HFFc6 (cell line): ENCODE measurements around the gene SLC25A45. TPM values are rescaled to one million over a fixed set of nuclear protein-coding genes. Genes with fewer than 3 reads are reported as not detected.

Source experiments
- DNase-seq: peaks from one replicate; pipeline ENCODE4 v3.0.0-alpha.2; 2018
- H3K27ac Mint-ChIP-seq: 2 replicates; pipeline ENCODE4 v1.8.0; 2020; ENCODE audit warnings: mild to moderate bottlenecking, mixed read lengths
- H3K27me3 Mint-ChIP-seq: 2 replicates; pipeline ENCODE4 v1.8.0; 2021; ENCODE audit warnings: mild to moderate bottlenecking, moderate library complexity, mixed read lengths; ENCODE audit not compliant: insufficient read depth
- H3K36me3 Mint-ChIP-seq: 2 replicates; pipeline ENCODE4 v1.8.0; 2021; ENCODE audit warnings: low read depth, mixed read lengths
- H3K4me1 Mint-ChIP-seq: 2 replicates; pipeline ENCODE4 v1.8.0; 2020; ENCODE audit warnings: low read depth, mixed read lengths
- H3K4me3 Mint-ChIP-seq: 2 replicates; pipeline ENCODE4 v1.8.0; 2020; ENCODE audit warnings: mild to moderate bottlenecking, moderate library complexity, mixed read lengths
- H3K9me3 Mint-ChIP-seq: 2 replicates; pipeline ENCODE4 v1.8.0; 2020; ENCODE audit warnings: mild to moderate bottlenecking, mixed read lengths
- total RNA-seq, 6 experiments: library from RNA; stranded (reverse); fragmentation: NEBNext Ultra II Directional; extraction: Animal tissue kit (Norgen Biotek cat#: 25700); gene quantifications; 2 replicates in 1 of 6; 3 replicates in 5 of 6; pipeline ENCODE4 v1.2.3, GENCODE V29; 2021
- TF ChIP-seq, protein P1 (sequence below): fragments of 200-600 bp; sonication (generic); IDR thresholded peaks from 2 replicates; pipeline ENCODE4 v1.5.0; 2021; ENCODE audit warnings: antibody characterized with exemption, mild to moderate bottlenecking

Gene SLC25A45
- total RNA-seq, 6 experiments from 2014 or later: 4.9 to 8.9 (median 5.8) TPM

DNA sequence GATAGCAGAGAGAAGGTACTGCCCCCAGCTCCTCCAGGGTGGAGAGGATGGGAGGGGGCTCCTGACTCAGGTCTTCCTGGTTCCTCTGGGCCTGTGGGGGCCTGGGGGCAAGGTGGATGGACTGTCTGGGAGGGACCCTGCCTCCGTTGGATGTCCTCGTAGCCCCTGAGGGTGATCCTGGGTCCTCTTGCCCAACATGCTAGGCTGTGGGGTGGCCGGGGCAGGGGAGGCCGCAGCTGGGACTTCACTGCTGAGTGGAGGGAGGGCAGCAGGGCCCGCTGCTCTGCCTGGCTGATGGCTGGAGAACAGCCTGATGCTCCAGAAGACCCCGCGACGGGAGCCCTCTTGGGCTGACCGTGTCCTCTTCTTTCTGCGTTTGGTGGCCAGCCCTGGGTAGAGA, 17.4 kb upstream of the SLC25A45 start:
- Mint-ChIP-seq H3K4me3 (no peak overlapping the region), H3K9me3 (no peaks in the 10 kb centered on the region), H3K4me1 (no peaks in the 10 kb centered on the region), H3K36me3 (peaks cover 11% of the 10 kb centered on the region), H3K27me3 (peaks cover 1% of the 10 kb centered on the region), H3K27ac (no peak overlapping the region)
- DNase-seq: no peak
- TF ChIP-seq, protein P1, sequence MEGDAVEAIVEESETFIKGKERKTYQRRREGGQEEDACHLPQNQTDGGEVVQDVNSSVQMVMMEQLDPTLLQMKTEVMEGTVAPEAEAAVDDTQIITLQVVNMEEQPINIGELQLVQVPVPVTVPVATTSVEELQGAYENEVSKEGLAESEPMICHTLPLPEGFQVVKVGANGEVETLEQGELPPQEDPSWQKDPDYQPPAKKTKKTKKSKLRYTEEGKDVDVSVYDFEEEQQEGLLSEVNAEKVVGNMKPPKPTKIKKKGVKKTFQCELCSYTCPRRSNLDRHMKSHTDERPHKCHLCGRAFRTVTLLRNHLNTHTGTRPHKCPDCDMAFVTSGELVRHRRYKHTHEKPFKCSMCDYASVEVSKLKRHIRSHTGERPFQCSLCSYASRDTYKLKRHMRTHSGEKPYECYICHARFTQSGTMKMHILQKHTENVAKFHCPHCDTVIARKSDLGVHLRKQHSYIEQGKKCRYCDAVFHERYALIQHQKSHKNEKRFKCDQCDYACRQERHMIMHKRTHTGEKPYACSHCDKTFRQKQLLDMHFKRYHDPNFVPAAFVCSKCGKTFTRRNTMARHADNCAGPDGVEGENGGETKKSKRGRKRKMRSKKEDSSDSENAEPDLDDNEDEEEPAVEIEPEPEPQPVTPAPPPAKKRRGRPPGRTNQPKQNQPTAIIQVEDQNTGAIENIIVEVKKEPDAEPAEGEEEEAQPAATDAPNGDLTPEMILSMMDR: no peak

DNA sequence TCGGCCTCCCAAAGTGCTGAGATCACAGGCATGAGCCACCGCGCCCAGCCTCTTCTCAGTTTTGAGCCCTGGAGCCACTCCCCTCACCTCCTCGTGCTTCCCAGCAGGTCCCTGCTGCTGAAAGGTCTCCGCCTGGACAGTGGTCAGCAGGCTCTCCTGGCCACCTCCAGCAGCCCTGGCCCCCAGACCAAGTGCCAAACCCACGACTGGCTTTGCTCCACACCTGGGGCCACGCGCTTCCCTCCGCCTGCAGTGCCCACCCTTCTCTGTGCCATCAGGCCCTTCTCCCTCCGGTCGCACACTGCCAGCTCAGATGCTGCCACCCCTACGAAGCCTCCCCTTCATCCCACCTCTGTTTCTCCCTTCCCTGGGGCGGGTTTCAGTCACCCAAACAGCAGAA, 16.8 kb upstream of the SLC25A45 start:
- H3K4me3 Mint-ChIP-seq: no peak overlapping the region

DNA sequence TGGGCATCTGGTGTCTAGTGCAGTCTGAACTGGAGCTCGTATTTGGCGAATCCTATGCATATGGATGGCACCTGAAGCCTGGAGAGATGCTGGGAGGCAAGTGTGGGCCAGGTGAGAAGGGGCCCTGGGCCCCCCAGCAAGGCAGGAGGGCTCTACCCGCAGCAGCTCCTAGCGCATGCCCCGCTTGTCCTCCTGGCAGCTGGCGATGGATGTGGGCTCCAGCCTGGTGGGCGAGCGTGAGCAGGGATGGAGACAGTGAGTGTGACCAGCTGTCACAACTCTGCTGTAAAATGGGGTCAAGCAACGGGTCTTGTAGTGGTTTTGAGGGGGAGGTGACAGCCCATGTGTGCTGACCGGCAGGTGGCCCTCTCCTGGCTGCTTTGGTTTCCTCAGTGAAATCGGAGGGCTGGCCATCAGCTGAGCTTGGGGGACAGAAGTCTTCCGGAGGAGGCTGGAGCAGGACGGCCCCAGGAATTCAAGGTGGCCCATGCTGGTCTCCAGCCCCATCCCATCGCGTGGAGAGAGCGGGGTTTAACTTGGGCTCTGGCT, 16.0 kb upstream of the SLC25A45 start:
- peaks cover 1% of the 10 kb centered on the region for H3K27me3 Mint-ChIP-seq
- H3K9me3 Mint-ChIP-seq: no peaks in the 10 kb centered on the region
- H3K36me3 Mint-ChIP-seq: peaks cover 11% of the 10 kb centered on the region
- no peaks in the 10 kb centered on the region for H3K4me1 Mint-ChIP-seq
- DNase-seq: no peak
- no peak overlapping the region for H3K27ac Mint-ChIP-seq
- no peak overlapping the region; the same call in 1 of the 2 replicates for H3K4me3 Mint-ChIP-seq
- TF ChIP-seq, protein P1: peak; percentile 24; the same call in 1 of the 2 replicates

More for the DNA sequence above, 16.8 kb upstream of the SLC25A45 start:
- DNase-seq: no peak
- TF ChIP-seq, protein P1: no peak
- no peaks in the 10 kb centered on the region for H3K4me1 Mint-ChIP-seq
- peaks cover 1% of the 10 kb centered on the region for H3K27me3 Mint-ChIP-seq
- H3K36me3 Mint-ChIP-seq: peaks cover 11% of the 10 kb centered on the region
- no peaks in the 10 kb centered on the region for H3K9me3 Mint-ChIP-seq
- H3K27ac Mint-ChIP-seq: no peak overlapping the region

DNA sequence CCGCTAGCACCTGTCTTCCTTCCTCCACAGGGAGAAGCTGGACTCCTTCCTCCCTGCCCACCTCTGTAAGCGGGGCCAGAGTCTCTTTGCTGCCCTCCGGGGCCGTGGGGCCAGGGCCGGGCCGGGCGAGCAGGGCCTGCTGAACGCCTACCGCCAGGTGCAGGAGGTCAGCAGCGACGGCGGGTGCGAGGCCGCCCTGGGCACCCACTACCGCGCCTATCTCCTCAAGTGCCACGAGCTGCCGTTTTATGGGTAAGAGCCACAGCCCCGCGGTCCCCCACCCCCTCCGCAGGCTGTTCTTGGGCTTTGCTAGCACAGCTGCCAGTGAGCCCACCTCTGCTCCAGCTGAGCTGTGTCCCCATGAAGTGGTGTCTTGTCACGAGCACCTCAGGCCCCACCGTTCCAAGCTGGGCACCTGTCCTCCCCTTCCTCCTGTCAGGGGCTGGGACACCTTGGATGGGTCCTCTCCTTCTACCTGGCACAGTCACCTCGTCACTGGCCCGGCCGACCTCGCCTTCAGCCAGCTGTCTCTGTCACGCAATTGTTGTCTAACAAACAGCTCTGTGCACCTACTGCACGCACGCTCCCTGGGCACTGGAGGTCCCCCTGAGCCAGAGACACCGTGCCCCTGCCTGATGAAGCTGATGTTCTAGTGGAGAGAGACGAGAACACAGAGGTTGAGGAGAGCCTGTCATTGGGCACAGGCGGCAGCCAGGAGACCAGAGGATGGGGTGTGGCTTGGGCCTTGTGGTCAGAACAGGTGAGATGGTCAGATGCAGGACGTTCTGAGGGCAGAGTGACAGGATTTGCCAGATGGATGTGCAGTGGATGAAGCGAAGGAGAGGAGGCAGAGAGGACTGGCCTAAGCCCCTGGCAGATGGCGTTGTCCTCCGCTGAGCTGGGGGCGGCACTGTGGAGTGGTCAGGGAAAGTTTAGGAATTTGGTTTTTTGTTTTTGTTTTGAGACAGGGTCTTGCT, 14.6 kb upstream of the SLC25A45 start:
- peaks cover 3% of the 10 kb centered on the region for H3K27me3 Mint-ChIP-seq
- TF ChIP-seq, protein P1: no peak
- peaks cover 17% of the 10 kb centered on the region for H3K36me3 Mint-ChIP-seq
- DNase-seq: no peak
- no peak overlapping the region for H3K4me3 Mint-ChIP-seq
- peaks cover 7% of the 10 kb centered on the region; the same call in 1 of the 2 replicates for H3K4me1 Mint-ChIP-seq
- H3K9me3 Mint-ChIP-seq: no peaks in the 10 kb centered on the region
- H3K27ac Mint-ChIP-seq: no peak overlapping the region

DNA sequence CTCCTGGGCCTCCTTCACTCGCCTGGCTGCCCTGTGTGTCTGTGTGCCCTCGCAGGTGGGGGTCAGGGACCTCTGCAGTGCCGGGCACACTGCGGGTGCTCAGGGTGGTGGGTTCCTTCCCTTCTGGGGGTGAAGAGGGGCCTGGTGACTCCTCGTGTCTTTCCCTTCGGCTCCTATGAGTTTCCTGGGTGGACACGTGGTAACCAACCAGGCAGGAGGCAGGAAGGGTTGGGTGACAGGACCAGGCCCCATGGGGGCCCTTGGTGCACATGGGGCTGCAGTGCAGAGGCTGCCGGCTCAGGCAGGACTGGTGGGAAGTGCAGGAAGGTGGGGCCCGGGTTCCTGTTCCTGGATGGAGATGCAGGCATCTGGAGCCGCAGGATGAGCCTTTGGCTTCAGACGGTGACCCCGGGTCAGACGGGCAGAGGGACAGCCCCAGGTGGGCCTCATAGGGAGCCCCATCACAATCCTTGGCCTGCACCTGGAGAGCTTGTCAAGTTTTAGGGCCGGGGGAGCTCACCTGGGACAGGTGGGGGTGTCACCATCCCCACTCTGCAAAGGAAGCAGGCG, 13.6 kb upstream of the SLC25A45 start:
- Mint-ChIP-seq H3K9me3 (no peaks in the 10 kb centered on the region), H3K4me1 (peaks cover 11% of the 10 kb centered on the region), H3K36me3 (peaks cover 17% of the 10 kb centered on the region), H3K27me3 (peaks cover 6% of the 10 kb centered on the region), H3K4me3 (no peak overlapping the region), H3K27ac (no peak overlapping the region)
- TF ChIP-seq, protein P1: no peak
- no peak for DNase-seq
